Endothelial cell (in vitro differentiated cells): Measurements from ENCODE around the gene FBXO47. TPM values are rescaled to one million over a fixed set of nuclear protein-coding genes. Genes with fewer than 3 reads are reported as not detected.

Experiments used
- DNase-seq: peaks from one replicate; pipeline ENCODE4 v3.0.0; 2021; ENCODE audit warnings: low spot score
- H3K27ac Mint-ChIP-seq: one replicate; pipeline ENCODE4 v1.8.0; 2021; ENCODE audit warnings: mixed read lengths, inconsistent platforms; ENCODE audit not compliant: unreplicated experiment
- H3K27me3 Mint-ChIP-seq: one replicate; pipeline ENCODE4 v1.8.0; 2021; ENCODE audit warnings: mild to moderate bottlenecking, moderate library complexity, mixed read lengths, inconsistent platforms; ENCODE audit not compliant: unreplicated experiment
- H3K36me3 Mint-ChIP-seq: one replicate; pipeline ENCODE4 v1.8.0; 2021; ENCODE audit warnings: mild to moderate bottlenecking, low read depth, mixed read lengths, inconsistent platforms; ENCODE audit not compliant: unreplicated experiment
- H3K4me1 Mint-ChIP-seq: one replicate; pipeline ENCODE4 v1.8.0; 2021; ENCODE audit warnings: mild to moderate bottlenecking, mixed read lengths, inconsistent platforms; ENCODE audit not compliant: unreplicated experiment
- H3K4me3 Mint-ChIP-seq: one replicate; pipeline ENCODE4 v1.8.0; 2021; ENCODE audit warnings: mild to moderate bottlenecking, mixed read lengths, inconsistent platforms; ENCODE audit not compliant: unreplicated experiment
- H3K9me3 Mint-ChIP-seq: one replicate; pipeline ENCODE4 v1.8.0; 2021; ENCODE audit warnings: mixed read lengths, inconsistent platforms; ENCODE audit not compliant: unreplicated experiment
- total RNA-seq: library from RNA; stranded (reverse); fragmentation: NEBNext Ultra II Directional; extraction: Animal tissue kit (Norgen Biotek cat#: 25700); gene quantifications from one replicate; pipeline ENCODE4 v1.2.1, GENCODE V29; 2021; ENCODE audit not compliant: unreplicated experiment
- TF ChIP-seq, protein P1 (sequence below): fragments of 200-600 bp; sonication (generic); IDR thresholded peaks from one replicate; pipeline ENCODE4 v1.5.0; 2021; ENCODE audit warnings: antibody characterized with exemption; ENCODE audit not compliant: unreplicated experiment

Gene FBXO47
- total RNA-seq, 1 donor from 2014 or later: not detected

GRCh38 chr17:39002991-39003715 lies 36.0 kb upstream of the FBXO47 start:
- Mint-ChIP-seq H3K4me1 (peaks cover 10% of the 10 kb centered on the region), H3K9me3 (no peaks in the 10 kb centered on the region), H3K27ac (no peak overlapping the region), H3K4me3 (no peak overlapping the region), H3K36me3 (no peaks in the 10 kb centered on the region), H3K27me3 (peaks cover 9% of the 10 kb centered on the region)
- DNase-seq: no peak
- TF ChIP-seq, protein P1, sequence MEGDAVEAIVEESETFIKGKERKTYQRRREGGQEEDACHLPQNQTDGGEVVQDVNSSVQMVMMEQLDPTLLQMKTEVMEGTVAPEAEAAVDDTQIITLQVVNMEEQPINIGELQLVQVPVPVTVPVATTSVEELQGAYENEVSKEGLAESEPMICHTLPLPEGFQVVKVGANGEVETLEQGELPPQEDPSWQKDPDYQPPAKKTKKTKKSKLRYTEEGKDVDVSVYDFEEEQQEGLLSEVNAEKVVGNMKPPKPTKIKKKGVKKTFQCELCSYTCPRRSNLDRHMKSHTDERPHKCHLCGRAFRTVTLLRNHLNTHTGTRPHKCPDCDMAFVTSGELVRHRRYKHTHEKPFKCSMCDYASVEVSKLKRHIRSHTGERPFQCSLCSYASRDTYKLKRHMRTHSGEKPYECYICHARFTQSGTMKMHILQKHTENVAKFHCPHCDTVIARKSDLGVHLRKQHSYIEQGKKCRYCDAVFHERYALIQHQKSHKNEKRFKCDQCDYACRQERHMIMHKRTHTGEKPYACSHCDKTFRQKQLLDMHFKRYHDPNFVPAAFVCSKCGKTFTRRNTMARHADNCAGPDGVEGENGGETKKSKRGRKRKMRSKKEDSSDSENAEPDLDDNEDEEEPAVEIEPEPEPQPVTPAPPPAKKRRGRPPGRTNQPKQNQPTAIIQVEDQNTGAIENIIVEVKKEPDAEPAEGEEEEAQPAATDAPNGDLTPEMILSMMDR: no peak

GRCh38 chr17:39001703-39002637 lies 34.8 kb upstream of the FBXO47 start:
- Mint-ChIP-seq H3K9me3 (no peaks in the 10 kb centered on the region), H3K27me3 (peaks cover 9% of the 10 kb centered on the region), H3K4me1 (peaks cover 10% of the 10 kb centered on the region), H3K36me3 (peaks cover 4% of the 10 kb centered on the region), H3K27ac (no peak overlapping the region), H3K4me3 (no peak overlapping the region)
- DNase-seq: no peak
- TF ChIP-seq, protein P1: no peak

- peaks cover 10% of the 10 kb centered on the region for H3K4me1 Mint-ChIP-seq
- TF ChIP-seq, protein P1: no peak
- peaks cover 10% of the 10 kb centered on the region for H3K36me3 Mint-ChIP-seq
- DNase-seq: no peak
- no peak overlapping the region for H3K4me3 Mint-ChIP-seq
- no peaks in the 10 kb centered on the region for H3K9me3 Mint-ChIP-seq
- H3K27ac Mint-ChIP-seq: no peak overlapping the region
- peaks cover 7% of the 10 kb centered on the region for H3K27me3 Mint-ChIP-seq
Measured at GRCh38 chr17:39000021-39000601, 32.9 kb upstream of the FBXO47 start.

GRCh38 chr17:38996660-38997337 lies 29.6 kb upstream of the FBXO47 start:
- Mint-ChIP-seq H3K4me1 (peaks cover 10% of the 10 kb centered on the region), H3K36me3 (peaks cover 10% of the 10 kb centered on the region), H3K4me3 (no peak overlapping the region), H3K27ac (no peak overlapping the region), H3K27me3 (no peaks in the 10 kb centered on the region), H3K9me3 (no peaks in the 10 kb centered on the region)
- TF ChIP-seq, protein P1: no peak
- no peak for DNase-seq
